Endothelial cell of umbilical vein (primary cell): ENCODE data around the gene TOMM5.

Source experiments
- EZH2 ChIP-seq: IDR thresholded peaks from 2 replicates; pipeline ENCODE4 v1.6.1; 2012; ENCODE audit warnings: borderline replicate concordance, low read depth, mild to moderate bottlenecking, moderate library complexity, low read length, inconsistent platforms; ENCODE audit not compliant: severe bottlenecking
- FOS ChIP-seq: IDR thresholded peaks from 2 replicates; pipeline ENCODE4 v1.6.1; 2011; ENCODE audit warnings: mild to moderate bottlenecking, low read length, moderate library complexity, borderline replicate concordance; ENCODE audit not compliant: insufficient read depth
- GATA2 ChIP-seq: IDR thresholded peaks from 2 replicates; pipeline ENCODE4 v1.7.0; 2011; ENCODE audit warnings: low read depth, mild to moderate bottlenecking, moderate library complexity, mixed read lengths, low read length; ENCODE audit not compliant: insufficient read length, insufficient read depth
- JUN ChIP-seq: IDR thresholded peaks from 2 replicates; pipeline ENCODE4 v1.6.1; 2011; ENCODE audit warnings: borderline replicate concordance, low read depth; ENCODE audit not compliant: insufficient read length, insufficient read depth
- POLR2A ChIP-seq: IDR thresholded peaks from 2 replicates; pipeline ENCODE4 v1.6.1; 2012; ENCODE audit warnings: low read depth, mild to moderate bottlenecking, control low read depth, low read length
- POLR2AphosphoS5 ChIP-seq: IDR thresholded peaks from 2 replicates; pipeline ENCODE4 v1.6.1; 2012; ENCODE audit warnings: low read depth, mild to moderate bottlenecking, control low read depth, low read length, moderate library complexity; ENCODE audit not compliant: insufficient read depth
- TF ChIP-seq, protein P1 (sequence below), 2 donors: IDR thresholded peaks; 1 replicate in 1 of 2; 2 replicates in 1 of 2; pipeline ENCODE4 v1.5.1; 2011; ENCODE audit warnings: low read length in 2 of 2, mild to moderate bottlenecking in 2 of 2, moderate library complexity in 2 of 2, control low read depth in 1 of 2, inconsistent platforms in 1 of 2, low read depth in 1 of 2; ENCODE audit not compliant: insufficient read depth in 1 of 2; ENCODE audit errors: extremely low read depth in 1 of 2

DNA sequence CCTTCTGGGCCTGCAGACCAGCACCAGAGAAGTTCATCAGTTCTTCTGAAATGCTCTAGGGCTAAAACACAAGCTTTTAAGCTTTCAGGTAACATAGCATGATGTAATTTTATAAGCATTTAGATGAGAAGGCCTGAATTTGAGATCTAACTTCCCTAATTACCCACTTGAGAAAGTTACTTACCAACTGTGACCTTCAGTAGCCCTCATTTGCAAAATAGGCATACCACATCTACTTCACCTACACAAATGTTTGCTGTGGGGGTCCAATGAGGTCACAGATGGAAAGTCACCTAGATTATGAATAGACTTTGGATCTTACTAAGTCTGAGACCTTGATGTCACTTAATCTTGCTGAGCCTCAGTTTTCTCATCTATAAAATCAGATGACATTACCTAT, 52.8 kb downstream of the TOMM5 start:
- no peak for TF ChIP-seq POLR2A
- TF ChIP-seq EZH2, result no peak
- TF ChIP-seq, protein P1, sequence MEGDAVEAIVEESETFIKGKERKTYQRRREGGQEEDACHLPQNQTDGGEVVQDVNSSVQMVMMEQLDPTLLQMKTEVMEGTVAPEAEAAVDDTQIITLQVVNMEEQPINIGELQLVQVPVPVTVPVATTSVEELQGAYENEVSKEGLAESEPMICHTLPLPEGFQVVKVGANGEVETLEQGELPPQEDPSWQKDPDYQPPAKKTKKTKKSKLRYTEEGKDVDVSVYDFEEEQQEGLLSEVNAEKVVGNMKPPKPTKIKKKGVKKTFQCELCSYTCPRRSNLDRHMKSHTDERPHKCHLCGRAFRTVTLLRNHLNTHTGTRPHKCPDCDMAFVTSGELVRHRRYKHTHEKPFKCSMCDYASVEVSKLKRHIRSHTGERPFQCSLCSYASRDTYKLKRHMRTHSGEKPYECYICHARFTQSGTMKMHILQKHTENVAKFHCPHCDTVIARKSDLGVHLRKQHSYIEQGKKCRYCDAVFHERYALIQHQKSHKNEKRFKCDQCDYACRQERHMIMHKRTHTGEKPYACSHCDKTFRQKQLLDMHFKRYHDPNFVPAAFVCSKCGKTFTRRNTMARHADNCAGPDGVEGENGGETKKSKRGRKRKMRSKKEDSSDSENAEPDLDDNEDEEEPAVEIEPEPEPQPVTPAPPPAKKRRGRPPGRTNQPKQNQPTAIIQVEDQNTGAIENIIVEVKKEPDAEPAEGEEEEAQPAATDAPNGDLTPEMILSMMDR (IDR thresholded peaks at IDR 0.05; ENCODE audit: extremely low read depth in 1 of 2, insufficient read depth in 1 of 2, low read depth in 1 of 2, low read length in 2 of 2), result no peak
- no peak for TF ChIP-seq FOS
- no peak for TF ChIP-seq POLR2AphosphoS5
- no peak for TF ChIP-seq JUN
- no peak for TF ChIP-seq GATA2
